Measurements from ENCODE around the gene FKBP5.

DNA sequence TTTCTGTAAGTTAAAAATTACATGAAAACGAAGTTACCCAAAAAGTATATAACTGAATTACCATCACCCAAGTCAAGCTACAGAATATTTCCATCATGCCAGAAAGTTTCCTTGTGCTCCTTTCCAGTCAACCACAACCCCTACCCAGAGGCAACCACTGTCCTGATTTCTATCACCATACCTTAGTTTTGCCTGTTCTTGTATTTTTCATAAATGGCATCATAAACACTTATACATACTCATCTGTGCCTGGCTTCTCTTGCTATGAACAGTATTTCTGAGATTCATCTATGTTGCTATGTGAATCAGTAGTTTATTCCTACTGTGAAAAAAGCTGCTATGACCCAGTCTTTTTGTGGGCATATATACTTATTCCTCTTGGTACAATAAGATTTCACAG, 7.4 kb downstream of the FKBP5 start:
- peak; percentile 23 for TF ChIP-seq POLR2A (IDR thresholded peaks at IDR 0.05; ENCODE audit: low read length)
- no peak for TF ChIP-seq GATA1 (IDR thresholded peaks at IDR 0.05; ENCODE audit: low read depth, low read length)
